GM23338 (cell line): Measurements from ENCODE around the gene TMEM225B. TPM values are rescaled to one million over a fixed set of nuclear protein-coding genes. Genes with fewer than 3 reads are reported as not detected.

Experiments used
- ATAC-seq: fragments of 200-7000 bp; cut with Tn5 transposase; 3 replicates; pipeline ENCODE4 v1.9.1; 2020
- DNase-seq: peaks from one replicate; pipeline ENCODE4 v3.0.0-alpha.2; 2015; ENCODE audit warnings: low spot score
- H2AFZ ChIP-seq: fragments of 200-600 bp; sonication (generic); 2 replicates; pipeline ENCODE4 v1.8.0; 2016; ENCODE audit warnings: antibody characterized with exemption, mild to moderate bottlenecking, moderate library complexity
- H3F3A ChIP-seq: fragments of 200-600 bp; sonication (generic); replicated peaks from 2 replicates; pipeline ENCODE4 v1.8.0; 2017; ENCODE audit warnings: antibody characterized with exemption, mixed run types, low read depth
- H3K27ac ChIP-seq: fragments of 200-600 bp; sonication (generic); 2 replicates; pipeline ENCODE4 v1.6.1; 2016; ENCODE audit warnings: low read depth
- H3K27me3 ChIP-seq: fragments of 200-600 bp; sonication (generic); 2 replicates; pipeline ENCODE4 v1.8.0; 2016; ENCODE audit warnings: mild to moderate bottlenecking, mixed run types, moderate library complexity; ENCODE audit not compliant: insufficient read depth
- H3K36me3 ChIP-seq: fragments of 200-600 bp; sonication (generic); 2 replicates; pipeline ENCODE4 v1.8.0; 2016; ENCODE audit warnings: mild to moderate bottlenecking; ENCODE audit not compliant: insufficient read depth
- H3K4me1 ChIP-seq: fragments of 200-600 bp; sonication (generic); 2 replicates; pipeline ENCODE4 v1.8.0; 2016; ENCODE audit warnings: mild to moderate bottlenecking, moderate library complexity; ENCODE audit not compliant: insufficient read depth
- H3K4me2 ChIP-seq: fragments of 200-600 bp; sonication (generic); 2 replicates; pipeline ENCODE4 v1.7.1; 2017; ENCODE audit warnings: mixed run types
- H3K4me3 ChIP-seq: fragments of 200-600 bp; sonication (generic); 2 replicates; pipeline ENCODE4 v1.6.1; 2016; ENCODE audit warnings: mixed run types
- H3K79me2 ChIP-seq: fragments of 200-600 bp; sonication (generic); replicated peaks from 2 replicates; pipeline ENCODE4 v1.8.0; 2017; ENCODE audit warnings: mild to moderate bottlenecking; ENCODE audit not compliant: insufficient read depth
- H3K9me2 ChIP-seq: fragments of 200-600 bp; sonication (generic); 2 replicates; pipeline ENCODE4 v1.8.0; 2017; ENCODE audit not compliant: insufficient read depth
- H4K20me1 ChIP-seq: fragments of 200-600 bp; sonication (generic); replicated peaks from 2 replicates; pipeline ENCODE4 v1.8.0; 2017; ENCODE audit warnings: mild to moderate bottlenecking; ENCODE audit not compliant: insufficient read depth
- H3K27ac Mint-ChIP-seq: 2 replicates; pipeline ENCODE4 v1.8.0; 2020; ENCODE audit warnings: inconsistent platforms, mild to moderate bottlenecking, moderate library complexity, mixed read lengths
- H3K27me3 Mint-ChIP-seq: 3 replicates; pipeline ENCODE4 v1.8.0; 2022; ENCODE audit warnings: low read depth, mild to moderate bottlenecking, moderate library complexity, mixed read lengths, inconsistent platforms; ENCODE audit not compliant: insufficient read depth, poor library complexity
- H3K36me3 Mint-ChIP-seq: 3 replicates; pipeline ENCODE4 v1.8.0; 2021; ENCODE audit warnings: low read depth, mild to moderate bottlenecking, inconsistent platforms, moderate library complexity, mixed read lengths
- H3K4me1 Mint-ChIP-seq: 3 replicates; pipeline ENCODE4 v1.8.0; 2020; ENCODE audit warnings: mild to moderate bottlenecking, inconsistent platforms, mixed read lengths
- H3K4me3 Mint-ChIP-seq: 3 replicates; pipeline ENCODE4 v1.8.0; 2021; ENCODE audit warnings: moderate library complexity, mild to moderate bottlenecking, inconsistent platforms, mixed read lengths
- H3K9me3 Mint-ChIP-seq: 3 replicates; pipeline ENCODE4 v1.8.0; 2020; ENCODE audit warnings: moderate library complexity, mild to moderate bottlenecking, inconsistent platforms, mixed read lengths
- CREB1 ChIP-seq: fragments of 250-450 bp; sonication (Bioruptor Pico); IDR thresholded peaks from 2 replicates; pipeline ENCODE4 v1.5.0; 2020; ENCODE audit warnings: low read depth, mild to moderate bottlenecking, moderate library complexity
- ETS1 ChIP-seq: IDR thresholded peaks from 2 replicates; pipeline ENCODE4 v1.6.1; 2016; ENCODE audit warnings: antibody characterized with exemption
- EZH2 ChIP-seq: fragments of 200-600 bp; sonication (generic); IDR thresholded peaks from one replicate; pipeline ENCODE4 v1.8.0; 2017; ENCODE audit warnings: antibody characterized with exemption, mild to moderate bottlenecking, low read depth; ENCODE audit not compliant: unreplicated experiment
- JUNB ChIP-seq: IDR thresholded peaks from one replicate; pipeline ENCODE4 v1.6.1; 2016; ENCODE audit warnings: antibody characterized with exemption; ENCODE audit not compliant: unreplicated experiment
- NANOG ChIP-seq: IDR thresholded peaks from 2 replicates; pipeline ENCODE4 v1.6.1; 2016; ENCODE audit warnings: antibody characterized with exemption, borderline replicate concordance
- ZNF114 ChIP-seq: fragments of 250-450 bp; sonication (Bioruptor Pico); IDR thresholded peaks from 2 replicates; pipeline ENCODE4 v1.5.0; 2020; ENCODE audit warnings: mild to moderate bottlenecking, moderate library complexity
- ZNF462 ChIP-seq: fragments of 250-450 bp; sonication (Bioruptor Pico); IDR thresholded peaks from 2 replicates; pipeline ENCODE4 v1.5.0; 2020; ENCODE audit warnings: mild to moderate bottlenecking, moderate library complexity
- polyA plus RNA-seq: library from polyadenylated mRNA; unstranded; fragments of >200 nt; fragmentation: Nextera tagmentation; extraction: Ambion mirVana; gene quantifications from 2 replicates; pipeline ENCODE4 v1.2.1, GENCODE V29; 2016
- total RNA-seq: library from RNA; depleted of rRNA; stranded (reverse); fragments of >200 nt; shearing (Covaris generic); gene quantifications from 2 replicates; pipeline ENCODE4 v1.2.3, GENCODE V29; 2014

The TMEM225B gene
- total and polyA plus RNA-seq, 2 experiments from 2014 or later = 0.45 TPM; not detected in 1

GRCh38 chr7:99571768-99572167 is 26.3 kb upstream of the TMEM225B start (continued):
- TF ChIP-seq ZNF462 (CRISPR knock-in tag) (no peak), CREB1 (CRISPR knock-in tag) (no peak), JUNB (no peak), EZH2 (no peak), ETS1 (no peak)

- peaks cover 17% of the 10 kb centered on the region; the same call in 2 of the 3 replicates for H3K4me1 Mint-ChIP-seq
- no peak overlapping the region for H3K27ac Mint-ChIP-seq
- Histone ChIP-seq H3K79me2 (0 out of 2 replicates have a peak, but pooled peaks cover 6% of the 10 kb centered on the region), H2AFZ (no peak overlapping the region), H4K20me1 (peaks cover 6% of the 10 kb centered on the region; the same call in 1 of the 2 replicates), H3K4me2 (no peak overlapping the region), H3K27ac (no peak overlapping the region), H3K9me2 (no peaks in the 10 kb centered on the region), H3K4me3 (no peak overlapping the region), H3K27me3 (no peaks in the 10 kb centered on the region), H3F3A (no peaks in the 10 kb centered on the region), H3K36me3 (peaks cover 19% of the 10 kb centered on the region; the same call in 1 of the 2 replicates), H3K4me1 (peaks cover 18% of the 10 kb centered on the region)
- no peaks in the 10 kb centered on the region for H3K9me3 Mint-ChIP-seq
- peaks cover 40% of the 10 kb centered on the region for H3K36me3 Mint-ChIP-seq
- H3K4me3 Mint-ChIP-seq = no peak overlapping the region
- ATAC-seq (no peak), DNase-seq (no peak)
- no peaks in the 10 kb centered on the region for H3K27me3 Mint-ChIP-seq
- TF ChIP-seq ZNF114 (no peak), ZNF462 (CRISPR knock-in tag) (no peak), NANOG (no peak), ETS1 (no peak), JUNB (no peak)
Observed at GRCh38 chr7:99573257-99573656, 24.8 kb upstream of the TMEM225B start.
